CD14-positive monocyte (primary cell): ENCODE measurements around the gene C2orf81. TPM values are rescaled to one million over a fixed set of nuclear protein-coding genes. Genes with fewer than 3 reads are reported as not detected.

Source experiments
- DNase-seq, 3 donors: peaks; one replicate each; pipeline ENCODE4 v3.0.0-alpha.2; 2011 to 2022
- H2AFZ ChIP-seq: 2 replicates; pipeline ENCODE4 v1.6.0; 2012; ENCODE audit warnings: mild to moderate bottlenecking, low read depth, low read length, inconsistent platforms; ENCODE audit not compliant: insufficient read depth, poor library complexity, severe bottlenecking
- H3K27ac ChIP-seq, 2 donors: 1 replicate in 1 of 2; 2 replicates in 1 of 2; pipeline ENCODE4 v1.5.1; 2012 to 2013; ENCODE audit warnings: low read length in 2 of 2, control low read depth in 1 of 2, inconsistent platforms in 1 of 2, low read depth in 1 of 2, mild to moderate bottlenecking in 1 of 2
- H3K27me3 ChIP-seq, 2 donors: one replicate each; pipeline versions ENCODE4 v1.6.0 to v1.6.1; 2011 to 2013; ENCODE audit warnings: low read length in 2 of 2; ENCODE audit not compliant: control insufficient read depth in 2 of 2, insufficient read depth in 2 of 2
- H3K36me3 ChIP-seq, 2 donors: replicated peaks in 1 of 2; 1 replicate in 1 of 2; 2 replicates in 1 of 2; pipeline versions ENCODE4 v1.5.1 to v1.6.1; 2012 to 2013; ENCODE audit warnings: low read length in 2 of 2, control low read depth in 1 of 2, inconsistent platforms in 1 of 2, mild to moderate bottlenecking in 1 of 2; ENCODE audit not compliant: insufficient read depth in 2 of 2, control insufficient read depth in 1 of 2
- H3K4me1 ChIP-seq, 2 donors: 1 replicate in 1 of 2; 2 replicates in 1 of 2; pipeline versions ENCODE4 v1.5.1 to v1.6.1; 2012 to 2013; ENCODE audit warnings: low read length in 2 of 2, control low read depth in 1 of 2, inconsistent platforms in 1 of 2, mild to moderate bottlenecking in 1 of 2, moderate library complexity in 1 of 2; ENCODE audit not compliant: insufficient read depth in 2 of 2, control insufficient read depth in 1 of 2
- H3K4me2 ChIP-seq: replicated peaks from 2 replicates; pipeline ENCODE3; 2012; ENCODE audit warnings: low read length, moderate library complexity, mild to moderate bottlenecking; ENCODE audit not compliant: poor library complexity, severe bottlenecking; ENCODE audit errors: extremely low read depth
- H3K4me3 ChIP-seq, 3 experiments: fragments of 200-600 bp in 1 of 3; sonication (generic) in 1 of 3; replicated peaks in 1 of 3; 1 replicate in 2 of 3; 2 replicates in 1 of 3; pipeline ENCODE4 v1.5.1; 2011 to 2013; ENCODE audit warnings: low read length in 3 of 3, mild to moderate bottlenecking in 3 of 3, control low read depth in 2 of 3, low read depth in 2 of 3, inconsistent platforms in 1 of 3, moderate library complexity in 1 of 3
- H3K79me2 ChIP-seq: 2 replicates; pipeline ENCODE4 v1.6.0; 2012; ENCODE audit warnings: mild to moderate bottlenecking, control low read depth, inconsistent platforms, low read length, moderate library complexity; ENCODE audit not compliant: insufficient read depth
- H3K9ac ChIP-seq: 2 replicates; pipeline ENCODE4 v1.6.0; 2017; ENCODE audit warnings: low read length, mild to moderate bottlenecking; ENCODE audit not compliant: insufficient read depth, poor library complexity, severe bottlenecking
- H3K9me3 ChIP-seq, 2 donors: replicated peaks in 1 of 2; 1 replicate in 1 of 2; 2 replicates in 1 of 2; pipeline versions ENCODE4 v1.5.1 to v1.6.1; 2012 to 2013; ENCODE audit warnings: low read length in 2 of 2, control low read depth in 1 of 2; ENCODE audit not compliant: control insufficient read depth in 1 of 2, insufficient read depth in 1 of 2
- H4K20me1 ChIP-seq: 2 replicates; pipeline ENCODE4 v1.6.0; 2012; ENCODE audit warnings: mild to moderate bottlenecking, low read length, control low read depth, moderate library complexity; ENCODE audit not compliant: insufficient read depth
- H3K27ac Mint-ChIP-seq, 7 donors: one replicate each; pipeline ENCODE4 v1.8.0; 2020; ENCODE audit warnings: mild to moderate bottlenecking in 7 of 7, mixed read lengths in 7 of 7, moderate library complexity in 6 of 7, inconsistent platforms in 2 of 7
- H3K27me3 Mint-ChIP-seq, 3 donors: one replicate each; pipeline ENCODE4 v1.8.0; 2021 to 2022; ENCODE audit warnings: low read depth in 3 of 3, mild to moderate bottlenecking in 3 of 3, mixed read lengths in 3 of 3, moderate library complexity in 3 of 3, inconsistent platforms in 1 of 3
- H3K36me3 Mint-ChIP-seq, 2 donors: one replicate each; pipeline ENCODE4 v1.8.0; 2020; ENCODE audit warnings: mixed read lengths in 2 of 2, inconsistent platforms in 1 of 2, mild to moderate bottlenecking in 1 of 2
- H3K4me1 Mint-ChIP-seq: one replicate; pipeline ENCODE4 v1.8.0; 2020; ENCODE audit warnings: mild to moderate bottlenecking, mixed read lengths
- H3K4me3 Mint-ChIP-seq, 2 donors: one replicate each; pipeline ENCODE4 v1.8.0; 2020; ENCODE audit warnings: mild to moderate bottlenecking in 2 of 2, mixed read lengths in 2 of 2, moderate library complexity in 1 of 2
- H3K9me3 Mint-ChIP-seq, 7 donors: one replicate each; pipeline ENCODE4 v1.8.0; 2020 to 2022; ENCODE audit warnings: mixed read lengths in 7 of 7, mild to moderate bottlenecking in 6 of 7, moderate library complexity in 6 of 7, inconsistent platforms in 2 of 7
- CTCF ChIP-seq: fragments of 200-600 bp; IDR thresholded peaks from one replicate; pipeline ENCODE4 v1.8.0; 2022; ENCODE audit warnings: antibody characterized with exemption, mild to moderate bottlenecking
- WGBS: methylation state at CpG from one replicate; pipeline ENCODE4 v1.1.5; 2013; ENCODE audit warnings: missing lambda C conversion rate; ENCODE audit not compliant: insufficient coverage; 5-methylcytosine and 5-hydroxymethylcytosine counted together
- intact Hi-C, 2 donors: fragments of 100-400 bp; cut with micrococcal nuclease; formaldehyde crosslinking; loops; one replicate each; pipeline versions ENCODE4 v1.15.0 to v1.15.1; 2023
- polyA plus RNA-seq, 3 donors: library from polyadenylated mRNA; depleted of rRNA in 1 of 3; unstranded in 2 of 3; stranded (reverse) in 1 of 3; fragments of 300-500 nt in 2 of 3; fragments of >200 nt in 1 of 3; fragmentation: Illumina TruSeq in 2 of 3; gene quantifications; 1 replicate in 2 of 3; 2 replicates in 1 of 3; pipeline ENCODE4 v1.2.3, GENCODE V29; 2012 to 2021

C2orf81 gene
- polyA plus RNA-seq, 3 donors, result 0.49 to 1.7 (median 1.2) TPM

- H3K27ac ChIP-seq, result no peak overlapping the region
- no peaks in the 10 kb centered on the region for H3K79me2 ChIP-seq
- no peak overlapping the region for H3K4me3 Mint-ChIP-seq
- no peaks in the 10 kb centered on the region for H4K20me1 ChIP-seq
- H3K36me3 Mint-ChIP-seq, result no peaks in the 10 kb centered on the region
- intact Hi-C loops, result no loop called here
- no peak for TF ChIP-seq CTCF
- peaks cover 41 to 47% of the 10 kb centered on the region in 2 donors for H3K4me1 ChIP-seq
- no CpG with 5 or more reads among the region's 2 CpGs for WGBS
- H3K36me3 ChIP-seq, result no peaks in the 10 kb centered on the region
- H3K27ac Mint-ChIP-seq, result peak overlapping the region in 3 of 7 donors; percentile 30 to 57 (median 51)
- no peak overlapping the region for H3K4me3 ChIP-seq
- H3K9me3 Mint-ChIP-seq, result peaks cover 0 to 4% (median 0%) of the 10 kb centered on the region in 7 donors
- H2AFZ ChIP-seq, result peak overlapping the region; percentile 6
- no peak overlapping the region for H3K9ac ChIP-seq
- no peaks in the 10 kb centered on the region for H3K9me3 ChIP-seq
- no peak for DNase-seq
- peaks cover 12 to 19% (median 18%) of the 10 kb centered on the region in 3 donors for H3K27me3 Mint-ChIP-seq
- H3K4me2 ChIP-seq, result no peak overlapping the region
- peaks cover 46% of the 10 kb centered on the region for H3K4me1 Mint-ChIP-seq
- peaks cover 0 to 11% of the 10 kb centered on the region in 2 donors for H3K27me3 ChIP-seq
These were observed 1.4 kb downstream of the C2orf81 start for GRCh38 chr2:74420006-74420405.

GRCh38 chr2:74419345-74419744 is 2.1 kb downstream of the C2orf81 start:
- no peaks in the 10 kb centered on the region for H3K36me3 Mint-ChIP-seq
- Histone ChIP-seq H2AFZ (no peak overlapping the region), H3K9me3 (no peaks in the 10 kb centered on the region), H3K4me3 (no peak overlapping the region), H3K4me1 (peaks cover 48 to 54% of the 10 kb centered on the region in 2 donors), H3K4me2 (no peak overlapping the region), H3K79me2 (no peaks in the 10 kb centered on the region), H3K36me3 (no peaks in the 10 kb centered on the region), H4K20me1 (no peaks in the 10 kb centered on the region), H3K9ac (no peak overlapping the region), H3K27me3 (peaks cover 0 to 17% of the 10 kb centered on the region in 2 donors), H3K27ac (no peak overlapping the region)
- H3K27me3 Mint-ChIP-seq, result peaks cover 13 to 25% (median 22%) of the 10 kb centered on the region in 3 donors
- no CpG with 5 or more reads among the region's 1 CpG for WGBS
- H3K4me3 Mint-ChIP-seq, result no peak overlapping the region
- H3K27ac Mint-ChIP-seq, result no peak overlapping the region
- H3K4me1 Mint-ChIP-seq, result peaks cover 49% of the 10 kb centered on the region
- DNase-seq, result no peak
- peaks cover 0 to 4% (median 0%) of the 10 kb centered on the region in 7 donors for H3K9me3 Mint-ChIP-seq
- intact Hi-C loops, result no loop called here
- no peak for TF ChIP-seq CTCF
